ENCODE results near the gene ATG14. TPM values are rescaled to one million over a fixed set of nuclear protein-coding genes. Genes with fewer than 3 reads are reported as not detected.
A peak's percentile ranks its signal among the peaks of the same experiment; 100 is the strongest.

ATG14 gene
- total RNA-seq, 2 donors from 2014 or later = 12.5 to 21.9 TPM

DNA sequence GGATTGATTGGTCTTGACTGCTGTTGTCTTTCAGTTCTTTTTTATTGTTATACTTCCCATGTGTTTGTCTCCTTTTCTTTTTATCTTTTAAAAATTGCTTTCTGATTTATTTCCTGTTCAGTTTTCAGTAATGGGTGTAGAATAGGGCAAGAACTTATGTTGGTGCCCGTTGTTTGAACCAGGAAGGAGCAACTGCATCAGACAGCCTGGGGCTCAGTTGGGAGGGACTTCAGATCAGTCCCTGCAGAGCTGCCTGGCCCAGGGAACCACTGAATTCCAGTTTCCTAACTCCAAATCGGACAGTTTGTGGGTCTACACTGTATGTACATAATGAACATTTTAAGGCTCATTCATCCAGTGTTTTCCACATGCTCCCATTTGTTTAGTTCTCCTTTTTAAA lies 75.5 kb downstream of the ATG14 start:
- H3K27ac ChIP-seq = no peak overlapping the region
- H3K9me3 ChIP-seq = no peaks in the 10 kb centered on the region
- no peak for DNase-seq (ENCODE audit: low spot score)
- TF ChIP-seq, protein P1, sequence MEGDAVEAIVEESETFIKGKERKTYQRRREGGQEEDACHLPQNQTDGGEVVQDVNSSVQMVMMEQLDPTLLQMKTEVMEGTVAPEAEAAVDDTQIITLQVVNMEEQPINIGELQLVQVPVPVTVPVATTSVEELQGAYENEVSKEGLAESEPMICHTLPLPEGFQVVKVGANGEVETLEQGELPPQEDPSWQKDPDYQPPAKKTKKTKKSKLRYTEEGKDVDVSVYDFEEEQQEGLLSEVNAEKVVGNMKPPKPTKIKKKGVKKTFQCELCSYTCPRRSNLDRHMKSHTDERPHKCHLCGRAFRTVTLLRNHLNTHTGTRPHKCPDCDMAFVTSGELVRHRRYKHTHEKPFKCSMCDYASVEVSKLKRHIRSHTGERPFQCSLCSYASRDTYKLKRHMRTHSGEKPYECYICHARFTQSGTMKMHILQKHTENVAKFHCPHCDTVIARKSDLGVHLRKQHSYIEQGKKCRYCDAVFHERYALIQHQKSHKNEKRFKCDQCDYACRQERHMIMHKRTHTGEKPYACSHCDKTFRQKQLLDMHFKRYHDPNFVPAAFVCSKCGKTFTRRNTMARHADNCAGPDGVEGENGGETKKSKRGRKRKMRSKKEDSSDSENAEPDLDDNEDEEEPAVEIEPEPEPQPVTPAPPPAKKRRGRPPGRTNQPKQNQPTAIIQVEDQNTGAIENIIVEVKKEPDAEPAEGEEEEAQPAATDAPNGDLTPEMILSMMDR (IDR thresholded peaks at IDR 0.05) = no peak
- TF ChIP-seq POLR2A (IDR thresholded peaks at IDR 0.05) (no peak), POLR2AphosphoS5 (IDR thresholded peaks at IDR 0.05) (no peak)
- intact Hi-C loops (cut with DNase I) = no loop called here
- H3K27me3 ChIP-seq (replicated peaks; ENCODE audit: insufficient read depth) = no peaks in the 10 kb centered on the region
- no peaks in the 10 kb centered on the region for H3K36me3 ChIP-seq
- 31% methylated on average over 2 of the region's 2 CpGs for WGBS
- peaks cover 16% of the 10 kb centered on the region for H3K4me1 ChIP-seq (replicated peaks)
- H3K4me3 ChIP-seq = no peak overlapping the region

DNA sequence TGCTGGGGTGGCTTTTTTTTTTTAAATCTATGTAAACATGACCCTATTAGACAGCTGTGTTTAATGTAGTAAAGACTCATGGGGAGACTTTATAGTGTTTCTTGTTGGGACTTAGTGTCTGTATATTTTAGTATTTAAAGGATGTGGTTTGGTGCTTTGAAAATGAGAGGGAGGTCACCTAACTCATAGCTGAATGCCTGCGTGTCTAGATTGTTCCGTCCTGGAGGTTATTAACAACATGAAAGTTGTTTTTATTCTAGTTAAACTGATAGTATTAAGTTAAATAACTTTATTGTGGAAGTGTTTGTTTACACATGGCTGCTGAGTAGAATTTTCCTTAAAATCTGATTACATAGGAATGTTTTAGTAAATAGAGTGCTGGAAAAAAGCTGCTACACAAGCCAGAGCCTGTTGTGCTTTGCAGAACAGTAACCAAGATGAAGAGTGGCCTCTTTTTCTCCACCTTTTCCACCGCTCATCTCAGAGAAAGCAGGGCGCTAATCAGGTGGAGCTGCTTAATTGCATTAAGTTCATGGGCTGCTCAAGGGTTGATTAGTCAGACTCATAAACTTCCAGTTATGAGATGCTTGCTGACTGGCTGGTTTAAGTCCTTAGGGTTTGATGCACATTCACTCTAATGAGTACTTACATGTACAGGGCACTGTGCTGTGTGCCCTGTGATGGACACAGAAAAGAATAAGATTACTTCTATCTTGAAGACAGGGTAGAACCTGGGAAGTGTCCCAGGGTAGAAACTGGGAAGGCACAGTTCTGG lies 77.7 kb downstream of the ATG14 start:
- Histone ChIP-seq H3K27ac (peak overlapping the region; percentile 12 to 67), H3K27me3 (replicated peaks; ENCODE audit: insufficient read depth) (no peaks in the 10 kb centered on the region), H3K36me3 (no peaks in the 10 kb centered on the region), H3K9me3 (no peaks in the 10 kb centered on the region), H3K4me1 (replicated peaks) (peaks cover 16% of the 10 kb centered on the region), H3K4me3 (no peak overlapping the region)
- no peak for TF ChIP-seq POLR2A (IDR thresholded peaks at IDR 0.05)
- TF ChIP-seq POLR2AphosphoS5 (IDR thresholded peaks at IDR 0.05) = no peak
- TF ChIP-seq, protein P1 (IDR thresholded peaks at IDR 0.05) = no peak
- 38% methylated on average over 4 of the region's 4 CpGs for WGBS
- DNase-seq (ENCODE audit: low spot score) = no peak
- intact Hi-C loops (cut with DNase I) = no loop called here

DNA sequence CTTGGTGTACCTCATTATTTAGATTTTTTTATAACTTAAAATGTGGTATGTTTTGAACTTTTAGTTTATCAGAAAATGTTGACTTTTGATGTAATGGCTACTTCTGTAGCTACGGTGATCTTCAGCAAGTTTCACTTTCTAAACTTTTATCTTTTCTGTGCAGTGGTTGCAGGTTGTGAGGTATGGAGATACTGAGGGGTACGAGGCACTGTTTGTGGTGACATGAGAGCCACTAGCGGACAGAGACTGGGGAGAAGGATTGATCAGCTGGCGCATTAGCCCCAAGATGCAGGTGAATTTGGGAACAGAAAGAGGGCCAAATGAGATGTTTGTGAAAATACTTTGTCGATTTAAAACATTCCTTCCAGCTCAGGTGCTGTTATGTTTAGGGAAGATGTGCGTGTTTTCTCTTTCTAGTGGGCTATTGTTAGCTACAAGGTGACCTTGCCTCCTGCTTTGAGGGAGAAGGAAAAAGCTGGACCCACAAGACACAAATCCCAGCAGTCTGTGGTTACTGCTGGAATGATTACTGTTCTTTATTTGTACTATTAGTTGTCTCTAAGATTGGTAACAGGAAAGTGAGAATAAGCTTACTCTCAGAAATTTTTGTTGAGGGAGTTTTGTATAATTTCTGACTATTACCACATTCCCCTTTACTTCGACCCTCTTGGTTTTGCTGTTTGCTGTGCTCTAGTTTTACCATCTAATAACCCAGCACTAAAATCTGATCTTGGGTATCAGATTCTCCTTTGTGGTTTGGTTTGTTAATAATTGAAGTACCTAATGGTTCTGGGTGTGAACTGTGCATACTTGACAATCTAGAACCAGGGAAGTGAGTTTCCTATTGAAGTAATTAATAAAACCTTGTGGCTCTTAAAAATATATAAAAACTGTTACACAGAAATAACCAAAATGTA lies 78.7 kb downstream of the ATG14 start:
- WGBS = 54% methylated on average over 7 of the region's 7 CpGs
- peaks cover 16% of the 10 kb centered on the region for H3K4me1 ChIP-seq (replicated peaks)
- intact Hi-C loops (cut with DNase I) = no loop called here
- H3K4me3 ChIP-seq = peak overlapping the region in 1 of 2 donors; percentile 3
- peak overlapping the region; percentile 16 to 67 for H3K27ac ChIP-seq
- H3K9me3 ChIP-seq = no peaks in the 10 kb centered on the region
- H3K36me3 ChIP-seq = no peaks in the 10 kb centered on the region
- H3K27me3 ChIP-seq (replicated peaks; ENCODE audit: insufficient read depth) = no peaks in the 10 kb centered on the region
- no peak for DNase-seq (ENCODE audit: low spot score)
- TF ChIP-seq POLR2A (IDR thresholded peaks at IDR 0.05) = no peak
- no peak for TF ChIP-seq POLR2AphosphoS5 (IDR thresholded peaks at IDR 0.05)
- TF ChIP-seq, protein P1 (IDR thresholded peaks at IDR 0.05) = no peak

DNA sequence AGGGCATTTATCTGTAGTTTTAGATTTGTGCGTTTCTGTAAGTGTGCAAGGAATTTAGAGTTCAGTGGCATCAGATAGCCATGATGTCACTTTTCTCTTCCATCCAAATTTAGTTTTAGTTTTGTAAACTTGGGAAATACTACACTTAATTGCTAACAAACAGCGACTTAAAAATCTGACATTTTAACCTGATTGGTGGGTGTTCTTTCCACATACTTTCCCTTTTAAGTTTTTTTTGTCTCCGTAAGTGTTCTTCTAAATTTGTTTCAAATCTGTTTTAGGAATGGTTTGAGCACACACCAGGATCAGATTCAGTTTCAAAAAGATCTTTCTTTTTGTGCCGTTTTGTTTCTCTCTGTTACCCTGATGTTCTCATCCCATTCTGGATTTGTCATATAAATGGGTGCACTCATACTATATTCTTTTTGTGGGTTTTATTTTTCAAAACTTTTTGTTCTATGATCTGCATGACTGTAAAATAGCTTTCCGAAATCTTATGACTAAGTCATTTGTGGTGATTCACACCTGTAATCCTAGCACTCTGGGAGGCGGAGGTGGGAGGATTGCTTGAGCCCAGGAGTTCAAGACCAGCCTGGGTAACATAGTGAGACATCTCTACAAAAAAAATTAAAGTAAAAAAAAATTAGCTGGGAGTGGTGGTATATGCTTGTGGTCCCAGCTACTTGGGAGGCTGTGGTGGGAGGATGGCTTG lies 81.5 kb downstream of the ATG14 start:
- intact Hi-C loops (cut with DNase I) = no loop called here
- 59% methylated on average over 6 of the region's 6 CpGs for WGBS

More for the DNA sequence above, 81.5 kb downstream of the ATG14 start:
- H3K36me3 ChIP-seq = no peaks in the 10 kb centered on the region
- TF ChIP-seq POLR2AphosphoS5 (IDR thresholded peaks at IDR 0.05) = no peak
- TF ChIP-seq, protein P1 (IDR thresholded peaks at IDR 0.05) = no peak
- no peak for TF ChIP-seq POLR2A (IDR thresholded peaks at IDR 0.05)
- no peaks in the 10 kb centered on the region for H3K27me3 ChIP-seq (replicated peaks; ENCODE audit: insufficient read depth)
- H3K4me1 ChIP-seq (replicated peaks) = peaks cover 12% of the 10 kb centered on the region
- H3K9me3 ChIP-seq = no peaks in the 10 kb centered on the region
- no peak overlapping the region for H3K27ac ChIP-seq
- DNase-seq (ENCODE audit: low spot score) = no peak
- no peak overlapping the region for H3K4me3 ChIP-seq

All from prostate gland (tissue), 2 donors.